SK-N-SH (cell line): Measurements from ENCODE around the gene LMOD3. TPM values are rescaled to one million over a fixed set of nuclear protein-coding genes. Genes with fewer than 3 reads are reported as not detected.

Source experiments
- CTCF ChIA-PET: fragments of 300-600, 350-600 bp; formaldehyde crosslinking; extraction: SDS; loops from one replicate; lab custom pipeline; 2021; lab: Yijun Ruan, JAX
- POLR2A ChIA-PET: fragments of 350-600 bp; sonication (Branson Sonifier 250); formaldehyde crosslinking; extraction: SDS; loops from one replicate; lab custom pipeline; 2020; ENCODE audit warnings: antibody characterized with exemption, inconsistent platforms; lab: Yijun Ruan, JAX
- DNase-seq: peaks from one replicate; pipeline ENCODE4 v3.0.0; 2012
- H2AFZ ChIP-seq: fragments of 200-600 bp; sonication (generic); 2 replicates; pipeline ENCODE4 v1.8.1; 2016; ENCODE audit warnings: antibody characterized with exemption, mild to moderate bottlenecking, low read depth
- H3F3A ChIP-seq: fragments of 200-600 bp; sonication (generic); replicated peaks from 2 replicates; pipeline ENCODE3; 2016; ENCODE audit warnings: antibody characterized with exemption, mild to moderate bottlenecking; ENCODE audit not compliant: insufficient read depth
- H3K27ac ChIP-seq, 2 experiments: fragments of 200-500 bp in 1 of 2; fragments of 200-600 bp in 1 of 2; sonication (Bioruptor generic) in 1 of 2; sonication (generic), shearing (Covaris generic) in 1 of 2; 2 replicates each; pipeline versions ENCODE4 v1.5.1 to v1.6.1; 2014 to 2016; ENCODE audit warnings: low read depth in 2 of 2, inconsistent platforms in 1 of 2, low read length in 1 of 2, mild to moderate bottlenecking in 1 of 2, mixed read lengths in 1 of 2
- H3K27me3 ChIP-seq: fragments of 200-600 bp; sonication (generic), shearing (Covaris generic); 2 replicates; pipeline ENCODE4 v1.6.1; 2016; ENCODE audit warnings: mixed run types; ENCODE audit not compliant: insufficient read depth
- H3K36me3 ChIP-seq, 2 experiments: fragments of 200-500 bp in 1 of 2; fragments of 200-600 bp in 1 of 2; sonication (Bioruptor generic) in 1 of 2; sonication (generic) in 1 of 2; replicated peaks in 1 of 2; 2 replicates each; pipeline versions ENCODE3 to v1.5.1; 2014 to 2016; ENCODE audit warnings: low read length in 1 of 2, mild to moderate bottlenecking in 1 of 2; ENCODE audit not compliant: insufficient read depth in 2 of 2, control insufficient read depth in 1 of 2
- H3K4me1 ChIP-seq, 2 experiments: fragments of 200-500 bp in 1 of 2; fragments of 200-600 bp in 1 of 2; sonication (Bioruptor generic) in 1 of 2; sonication (generic), shearing (Covaris generic) in 1 of 2; 2 replicates each; pipeline versions ENCODE4 v1.5.1 to v1.6.1; 2014 to 2016; ENCODE audit warnings: low read depth in 1 of 2, low read length in 1 of 2, mixed run types in 1 of 2; ENCODE audit not compliant: insufficient read depth in 2 of 2, control insufficient read depth in 1 of 2
- H3K4me2 ChIP-seq: fragments of 200-600 bp; sonication (generic), shearing (Covaris generic); 2 replicates; pipeline ENCODE4 v1.6.1; 2017; ENCODE audit warnings: mixed run types
- H3K4me3 ChIP-seq, 2 experiments: fragments of 200-500 bp in 1 of 2; fragments of 200-600 bp in 1 of 2; sonication (Bioruptor generic) in 1 of 2; sonication (generic), shearing (Covaris generic) in 1 of 2; 2 replicates each; pipeline versions ENCODE4 v1.5.1 to v1.8.1; 2014 to 2016; ENCODE audit warnings: low read depth in 2 of 2, inconsistent platforms in 1 of 2, low read length in 1 of 2, mild to moderate bottlenecking in 1 of 2, mixed read lengths in 1 of 2, moderate library complexity in 1 of 2
- H3K79me2 ChIP-seq: fragments of 200-600 bp; sonication (generic); 2 replicates; pipeline ENCODE4 v1.8.1; 2017; ENCODE audit warnings: mild to moderate bottlenecking; ENCODE audit not compliant: insufficient read depth
- H3K9ac ChIP-seq: fragments of 200-600 bp; sonication (generic); 2 replicates; pipeline ENCODE4 v1.6.1; 2017; ENCODE audit warnings: mixed run types
- H3K9me2 ChIP-seq: fragments of 200-600 bp; sonication (generic); 2 replicates; pipeline ENCODE4 v1.6.1; 2017; ENCODE audit warnings: mixed run types
- H3K9me3 ChIP-seq: fragments of 200-600 bp; sonication (generic); 2 replicates; pipeline ENCODE4 v1.6.1; 2017; ENCODE audit warnings: mixed run types, mild to moderate bottlenecking, moderate library complexity
- H4K20me1 ChIP-seq: fragments of 200-600 bp; sonication (generic); 2 replicates; pipeline ENCODE4 v1.6.1; 2017; ENCODE audit warnings: mild to moderate bottlenecking, mixed run types; ENCODE audit not compliant: insufficient read depth
- CHD2 ChIP-seq: fragments of 150-350 bp; IDR thresholded peaks from 2 replicates; pipeline ENCODE4 v1.6.1; 2018; ENCODE audit warnings: low read length; ENCODE audit not compliant: partially characterized antibody
- CTCF ChIP-seq: fragments of 200-600 bp; sonication (generic); IDR thresholded peaks from 2 replicates; pipeline ENCODE4 v1.6.1; 2017; ENCODE audit warnings: antibody characterized with exemption, mild to moderate bottlenecking, moderate library complexity
- ELF1 ChIP-seq: IDR thresholded peaks from 2 replicates; pipeline ENCODE4 v1.4.0; 2012
- EZH2phosphoT487 ChIP-seq: fragments of 200-600 bp; sonication (generic); IDR thresholded peaks from 2 replicates; pipeline ENCODE4 v1.6.1; 2017; ENCODE audit warnings: low read depth, mixed run types, mild to moderate bottlenecking, antibody characterized with exemption, moderate library complexity, borderline replicate concordance
- FOXM1 ChIP-seq: IDR thresholded peaks from 2 replicates; pipeline ENCODE4 v1.4.0; 2012; ENCODE audit warnings: low read depth, mild to moderate bottlenecking
- GABPA ChIP-seq: IDR thresholded peaks from 2 replicates; pipeline ENCODE4 v1.4.0; 2012; ENCODE audit warnings: low read depth, mild to moderate bottlenecking
- IRF3 ChIP-seq: fragments of 150-350 bp; IDR thresholded peaks from 2 replicates; pipeline ENCODE4 v1.6.1; 2016; ENCODE audit warnings: mild to moderate bottlenecking, low read depth, low read length
- MXI1 ChIP-seq: IDR thresholded peaks from 2 replicates; pipeline ENCODE4 v1.6.1; 2012; ENCODE audit warnings: mild to moderate bottlenecking, low read depth, low read length, improper control_type of control experiment
- NFIC ChIP-seq: IDR thresholded peaks from 2 replicates; pipeline ENCODE4 v1.4.0; 2012; ENCODE audit warnings: borderline replicate concordance
- NRF1 ChIP-seq: IDR thresholded peaks from 2 replicates; pipeline ENCODE4 v1.6.1; 2012; ENCODE audit warnings: low read depth, mild to moderate bottlenecking, low read length
- PBX3 ChIP-seq: IDR thresholded peaks from 2 replicates; pipeline ENCODE4; 2012
- POLR2AphosphoS5 ChIP-seq: IDR thresholded peaks from 2 replicates; pipeline ENCODE4 v1.6.1; 2012; ENCODE audit warnings: low read depth, low read length
- SIN3A ChIP-seq: IDR thresholded peaks from 2 replicates; pipeline ENCODE4 v1.6.1; 2012; ENCODE audit warnings: low read depth, mild to moderate bottlenecking, low read length, moderate library complexity, borderline replicate concordance
- TCF12 ChIP-seq: IDR thresholded peaks from 2 replicates; pipeline ENCODE4 v1.4.0; 2012
- USF1 ChIP-seq: IDR thresholded peaks from 2 replicates; pipeline ENCODE4 v1.4.0; 2012; ENCODE audit warnings: low read depth, borderline replicate concordance
- USF2 ChIP-seq: fragments of 150-350 bp; IDR thresholded peaks from 2 replicates; pipeline ENCODE4 v1.6.1; 2017; ENCODE audit warnings: antibody characterized with exemption, low read length, low read depth, borderline replicate concordance
- YY1 ChIP-seq: IDR thresholded peaks from 2 replicates; pipeline ENCODE4 v1.4.0; 2012; ENCODE audit warnings: low read depth, mild to moderate bottlenecking
- ZBTB33 ChIP-seq: IDR thresholded peaks from 2 replicates; pipeline ENCODE4 v1.4.0; 2012; ENCODE audit warnings: low read depth, borderline replicate concordance
- WGBS: methylation state at CpG from one replicate; pipeline ENCODE4 v1.1.6; 2017; ENCODE audit warnings: low lambda C conversion rate; 5-methylcytosine and 5-hydroxymethylcytosine counted together
- polyA plus RNA-seq, 3 experiments: library from polyadenylated mRNA; depleted of rRNA; stranded (reverse); fragments of >200 nt; gene quantifications; 2 replicates each; pipeline ENCODE4 v1.2.3, GENCODE V29; 2012

The LMOD3 gene
- polyA plus RNA-seq, 1 of the 3 experiments (the other 2 are of a cell fraction): not detected

- Histone ChIP-seq H3K27me3 (no peaks in the 10 kb centered on the region), H3K4me2 (no peak overlapping the region), H3K9me3 (no peaks in the 10 kb centered on the region), H3K9me2 (no peaks in the 10 kb centered on the region), H3K9ac (no peak overlapping the region), H3K79me2 (peaks cover 3% of the 10 kb centered on the region; the same call in 1 of the 2 replicates), H3K4me1 (no peaks in the 10 kb centered on the region; a peak in 1 of 4 replicates), H3F3A (peaks cover 2% of the 10 kb centered on the region), H4K20me1 (no peaks in the 10 kb centered on the region), H2AFZ (no peak overlapping the region), H3K36me3 (peaks cover 70 to 73% of the 10 kb centered on the region in 2 experiments), H3K4me3 (no peak overlapping the region), H3K27ac (no peak overlapping the region)
- TF ChIP-seq EZH2phosphoT487 (no peak), SIN3A (no peak), USF2 (no peak), NFIC (no peak), USF1 (no peak)
- CTCF ChIA-PET: interaction anchor here (1.1 kb wide), 2 partner anchors 58 to 243 kb away, joined by 3 read pairs; no protein-coding TSS in a partner anchor
- DNase-seq: no peak
- POLR2A ChIA-PET: no interaction called here
- WGBS: 98% methylated on average over 2 of the region's 2 CpGs
Measured at GRCh38 chr3:69063636-69064035, 58.8 kb downstream of the LMOD3 start.

GRCh38 chr3:69059688-69060087, 62.7 kb downstream of the LMOD3 start:
- Histone ChIP-seq H3K4me2 (no peak overlapping the region), H3K9me2 (no peaks in the 10 kb centered on the region), H3K27ac (no peak overlapping the region), H3K79me2 (no peaks in the 10 kb centered on the region), H4K20me1 (no peaks in the 10 kb centered on the region), H3K4me1 (no peaks in the 10 kb centered on the region; a peak in 1 of 4 replicates), H2AFZ (no peak overlapping the region), H3K9me3 (no peaks in the 10 kb centered on the region), H3K27me3 (no peaks in the 10 kb centered on the region), H3K4me3 (no peak overlapping the region), H3K9ac (no peak overlapping the region), H3K36me3 (peaks cover 81 to 91% of the 10 kb centered on the region in 2 experiments), H3F3A (peaks cover 14% of the 10 kb centered on the region)
- DNase-seq: no peak
- TF ChIP-seq IRF3 (no peak), ELF1 (no peak), CTCF (no peak), MXI1 (no peak), NRF1 (no peak), YY1 (no peak), GABPA (no peak), CHD2 (no peak), FOXM1 (no peak), ZBTB33 (no peak), TCF12 (no peak), PBX3 (no peak), POLR2AphosphoS5 (no peak)
- ChIA-PET POLR2A (no interaction called here), CTCF (interaction anchor here (1.1 kb wide), 1 partner anchor 46 kb away, joined by 3 read pairs; the partner anchor contains the start of gene EOGT)
